Measurements from ENCODE around the gene PROSER3.

DNA sequence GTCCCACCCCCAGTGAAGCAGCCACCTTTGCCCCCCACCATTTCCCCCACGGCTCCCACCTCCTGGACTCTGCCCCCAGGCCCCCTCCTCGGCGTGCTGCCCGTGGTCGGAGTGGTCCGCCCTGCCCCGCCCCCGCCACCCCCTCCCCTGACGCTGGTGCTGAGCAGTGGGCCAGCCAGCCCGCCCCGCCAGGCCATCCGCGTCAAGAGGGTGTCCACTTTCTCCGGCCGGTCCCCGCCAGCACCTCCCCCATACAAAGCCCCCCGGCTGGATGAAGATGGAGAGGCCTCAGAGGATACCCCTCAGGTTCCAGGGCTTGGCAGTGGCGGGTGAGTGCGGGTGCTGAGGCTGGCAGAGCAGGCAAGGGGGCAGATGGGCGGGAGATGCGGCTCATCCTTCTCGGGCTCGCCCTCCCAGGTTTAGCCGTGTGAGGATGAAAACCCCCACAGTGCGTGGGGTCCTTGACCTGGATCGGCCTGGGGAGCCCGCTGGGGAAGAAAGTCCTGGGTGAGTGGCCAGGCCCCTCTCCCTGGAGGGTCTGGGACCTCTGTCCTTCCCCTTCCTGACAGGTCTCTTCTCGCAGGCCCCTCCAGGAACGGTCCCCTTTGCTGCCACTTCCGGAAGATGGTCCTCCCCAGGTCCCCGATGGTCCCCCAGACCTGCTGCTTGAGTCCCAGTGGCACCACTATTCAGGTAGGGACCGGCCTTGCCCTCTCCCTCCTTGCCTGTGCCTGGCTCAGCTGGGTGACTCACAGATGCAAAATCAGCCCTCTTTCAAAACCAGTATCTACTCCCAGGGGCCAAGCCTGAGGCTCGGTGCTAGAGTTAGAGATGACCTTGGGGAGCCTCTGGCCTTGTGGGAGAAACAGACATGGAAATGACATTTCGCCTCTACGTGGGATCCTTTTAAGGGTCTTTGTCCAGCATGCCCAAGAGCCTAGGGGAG lies 24.5 kb upstream of the PROSER3 start:
- TF ChIP-seq CTCF (IDR thresholded peaks at IDR 0.05) (no peak), POLR2A (IDR thresholded peaks at IDR 0.05) (no peak), POLR2AphosphoS5 (IDR thresholded peaks at IDR 0.05) (no peak)

Data from gastroesophageal sphincter (tissue), 3 donors.